Measurements from ENCODE around the gene ZNF536.

The ZNF536 gene

GRCh38 chr19:30358319-30358718 is 13.9 kb upstream of the ZNF536 start:
- Histone ChIP-seq H3K27me3 (ENCODE audit: control insufficient read depth, insufficient read depth, low read length) (no peaks in the 10 kb centered on the region; the same call in 1 of the 2 replicates), H3K4me1 (ENCODE audit: control insufficient read depth, insufficient read depth, low read length) (peaks cover 12% of the 10 kb centered on the region), H3K27ac (ENCODE audit: low read depth, low read length) (no peak overlapping the region), H3K36me3 (ENCODE audit: control insufficient read depth, insufficient read depth, low read length) (no peaks in the 10 kb centered on the region), H3K9ac (ENCODE audit: low read length) (no peak overlapping the region), H3K4me3 (ENCODE audit: low read depth, low read length) (no peak overlapping the region), H3K9me3 (ENCODE audit: control insufficient read depth, insufficient read depth, low read depth, low read length) (no peaks in the 10 kb centered on the region)

GRCh38 chr19:30358821-30359580 is 13.2 kb upstream of the ZNF536 start:
- H3K9me3 ChIP-seq (ENCODE audit: control insufficient read depth, insufficient read depth, low read depth, low read length), result no peaks in the 10 kb centered on the region
- no peaks in the 10 kb centered on the region; the same call in 1 of the 2 replicates for H3K27me3 ChIP-seq (ENCODE audit: control insufficient read depth, insufficient read depth, low read length)
- H3K4me3 ChIP-seq (ENCODE audit: low read depth, low read length), result no peak overlapping the region
- H3K36me3 ChIP-seq (ENCODE audit: control insufficient read depth, insufficient read depth, low read length), result no peaks in the 10 kb centered on the region
- peaks cover 12% of the 10 kb centered on the region for H3K4me1 ChIP-seq (ENCODE audit: control insufficient read depth, insufficient read depth, low read length)
- no peak overlapping the region for H3K27ac ChIP-seq (ENCODE audit: low read depth, low read length)
- no peak overlapping the region for H3K9ac ChIP-seq (ENCODE audit: low read length)

- H3K27me3 ChIP-seq (ENCODE audit: control insufficient read depth, insufficient read depth, low read length), result no peaks in the 10 kb centered on the region; the same call in 1 of the 2 replicates
- H3K36me3 ChIP-seq (ENCODE audit: control insufficient read depth, insufficient read depth, low read length), result no peaks in the 10 kb centered on the region
Observed at GRCh38 chr19:30359936-30360335, 12.2 kb upstream of the ZNF536 start.

GRCh38 chr19:30360376-30361106 is 11.6 kb upstream of the ZNF536 start:
- Histone ChIP-seq H3K36me3 (ENCODE audit: control insufficient read depth, insufficient read depth, low read length) (no peaks in the 10 kb centered on the region), H3K4me3 (ENCODE audit: low read depth, low read length) (no peak overlapping the region), H3K9ac (ENCODE audit: low read length) (no peak overlapping the region), H3K27me3 (ENCODE audit: control insufficient read depth, insufficient read depth, low read length) (peaks cover 3% of the 10 kb centered on the region; the same call in 1 of the 2 replicates), H3K4me1 (ENCODE audit: control insufficient read depth, insufficient read depth, low read length) (peaks cover 17% of the 10 kb centered on the region), H3K9me3 (ENCODE audit: control insufficient read depth, insufficient read depth, low read depth, low read length) (no peaks in the 10 kb centered on the region), H3K27ac (ENCODE audit: low read depth, low read length) (no peak overlapping the region)

More at GRCh38 chr19:30359936-30360335, 12.2 kb upstream of the ZNF536 start:
- Histone ChIP-seq H3K4me1 (ENCODE audit: control insufficient read depth, insufficient read depth, low read length) (peaks cover 12% of the 10 kb centered on the region), H3K4me3 (ENCODE audit: low read depth, low read length) (no peak overlapping the region), H3K9me3 (ENCODE audit: control insufficient read depth, insufficient read depth, low read depth, low read length) (no peaks in the 10 kb centered on the region), H3K9ac (ENCODE audit: low read length) (no peak overlapping the region), H3K27ac (ENCODE audit: low read depth, low read length) (no peak overlapping the region)

- H3K9ac ChIP-seq (ENCODE audit: low read length), result no peak overlapping the region
- H3K36me3 ChIP-seq (ENCODE audit: control insufficient read depth, insufficient read depth, low read length), result no peaks in the 10 kb centered on the region
- peaks cover 3% of the 10 kb centered on the region; the same call in 1 of the 2 replicates for H3K27me3 ChIP-seq (ENCODE audit: control insufficient read depth, insufficient read depth, low read length)
- H3K27ac ChIP-seq (ENCODE audit: low read depth, low read length), result no peak overlapping the region
- no peak overlapping the region for H3K4me3 ChIP-seq (ENCODE audit: low read depth, low read length)
- H3K4me1 ChIP-seq (ENCODE audit: control insufficient read depth, insufficient read depth, low read length), result peaks cover 17% of the 10 kb centered on the region
- H3K9me3 ChIP-seq (ENCODE audit: control insufficient read depth, insufficient read depth, low read depth, low read length), result no peaks in the 10 kb centered on the region
Observed at GRCh38 chr19:30361107-30361447, 11.1 kb upstream of the ZNF536 start.

GRCh38 chr19:30361721-30362120 is 10.5 kb upstream of the ZNF536 start:
- Histone ChIP-seq H3K9ac (ENCODE audit: low read length) (no peak overlapping the region), H3K36me3 (ENCODE audit: control insufficient read depth, insufficient read depth, low read length) (no peaks in the 10 kb centered on the region), H3K4me3 (ENCODE audit: low read depth, low read length) (no peak overlapping the region), H3K9me3 (ENCODE audit: control insufficient read depth, insufficient read depth, low read depth, low read length) (no peaks in the 10 kb centered on the region), H3K27me3 (ENCODE audit: control insufficient read depth, insufficient read depth, low read length) (peaks cover 3% of the 10 kb centered on the region; the same call in 1 of the 2 replicates), H3K27ac (ENCODE audit: low read depth, low read length) (no peak overlapping the region), H3K4me1 (ENCODE audit: control insufficient read depth, insufficient read depth, low read length) (peaks cover 17% of the 10 kb centered on the region)

- H3K4me3 ChIP-seq (ENCODE audit: low read depth, low read length), result no peak overlapping the region
- peaks cover 3% of the 10 kb centered on the region; the same call in 1 of the 2 replicates for H3K27me3 ChIP-seq (ENCODE audit: control insufficient read depth, insufficient read depth, low read length)
- no peak overlapping the region for H3K27ac ChIP-seq (ENCODE audit: low read depth, low read length)
- no peaks in the 10 kb centered on the region for H3K9me3 ChIP-seq (ENCODE audit: control insufficient read depth, insufficient read depth, low read depth, low read length)
- no peaks in the 10 kb centered on the region for H3K36me3 ChIP-seq (ENCODE audit: control insufficient read depth, insufficient read depth, low read length)
- no peak overlapping the region for H3K9ac ChIP-seq (ENCODE audit: low read length)
- peaks cover 17% of the 10 kb centered on the region for H3K4me1 ChIP-seq (ENCODE audit: control insufficient read depth, insufficient read depth, low read length)
Observed at GRCh38 chr19:30362156-30362754, 9.9 kb upstream of the ZNF536 start.

- no peaks in the 10 kb centered on the region for H3K36me3 ChIP-seq (ENCODE audit: control insufficient read depth, insufficient read depth, low read length)
- H3K9ac ChIP-seq (ENCODE audit: low read length), result no peak overlapping the region
- H3K27ac ChIP-seq (ENCODE audit: low read depth, low read length), result no peak overlapping the region
- peaks cover 9% of the 10 kb centered on the region for H3K27me3 ChIP-seq (ENCODE audit: control insufficient read depth, insufficient read depth, low read length)
- no peak overlapping the region for H3K4me3 ChIP-seq (ENCODE audit: low read depth, low read length)
- H3K4me1 ChIP-seq (ENCODE audit: control insufficient read depth, insufficient read depth, low read length), result peaks cover 17% of the 10 kb centered on the region
- no peaks in the 10 kb centered on the region for H3K9me3 ChIP-seq (ENCODE audit: control insufficient read depth, insufficient read depth, low read depth, low read length)
Observed at GRCh38 chr19:30363073-30363472, 9.1 kb upstream of the ZNF536 start.

GRCh38 chr19:30364866-30365800 is 7.1 kb upstream of the ZNF536 start:
- Histone ChIP-seq H3K36me3 (ENCODE audit: control insufficient read depth, insufficient read depth, low read length) (no peaks in the 10 kb centered on the region), H3K4me3 (ENCODE audit: low read depth, low read length) (no peak overlapping the region), H3K27me3 (ENCODE audit: control insufficient read depth, insufficient read depth, low read length) (peaks cover 14% of the 10 kb centered on the region)

GRCh38 chr19:30366282-30366681 is 5.9 kb upstream of the ZNF536 start:
- Histone ChIP-seq H3K9ac (ENCODE audit: low read length) (no peak overlapping the region), H3K36me3 (ENCODE audit: control insufficient read depth, insufficient read depth, low read length) (no peaks in the 10 kb centered on the region), H3K27ac (ENCODE audit: low read depth, low read length) (no peak overlapping the region), H3K27me3 (ENCODE audit: control insufficient read depth, insufficient read depth, low read length) (peaks cover 14% of the 10 kb centered on the region), H3K4me3 (ENCODE audit: low read depth, low read length) (no peak overlapping the region), H3K4me1 (ENCODE audit: control insufficient read depth, insufficient read depth, low read length) (peaks cover 5% of the 10 kb centered on the region), H3K9me3 (ENCODE audit: control insufficient read depth, insufficient read depth, low read depth, low read length) (no peaks in the 10 kb centered on the region)

More at GRCh38 chr19:30364866-30365800, 7.1 kb upstream of the ZNF536 start:
- Histone ChIP-seq H3K4me1 (ENCODE audit: control insufficient read depth, insufficient read depth, low read length) (peaks cover 15% of the 10 kb centered on the region), H3K9me3 (ENCODE audit: control insufficient read depth, insufficient read depth, low read depth, low read length) (no peaks in the 10 kb centered on the region), H3K9ac (ENCODE audit: low read length) (no peak overlapping the region), H3K27ac (ENCODE audit: low read depth, low read length) (no peak overlapping the region)
